HUES48 (cell line): ENCODE results near the gene EPS8L2.

Source experiments
- H3K27ac ChIP-seq: one replicate; pipeline ENCODE4 v1.7.0; 2013; ENCODE audit warnings: low read depth, low read length, inconsistent platforms
- H3K27me3 ChIP-seq: 2 replicates; pipeline ENCODE4 v1.6.1; 2013; ENCODE audit warnings: mild to moderate bottlenecking, low read length; ENCODE audit not compliant: control insufficient read depth, insufficient read depth
- H3K36me3 ChIP-seq: 2 replicates; pipeline ENCODE4 v1.6.1; 2013; ENCODE audit warnings: low read length; ENCODE audit not compliant: control insufficient read depth, insufficient read depth
- H3K4me1 ChIP-seq: 2 replicates; pipeline ENCODE4 v1.6.1; 2013; ENCODE audit warnings: mild to moderate bottlenecking, low read length; ENCODE audit not compliant: control insufficient read depth, insufficient read depth
- H3K4me3 ChIP-seq: 2 replicates; pipeline ENCODE4 v1.5.1; 2013; ENCODE audit warnings: mild to moderate bottlenecking, low read depth, low read length
- H3K9ac ChIP-seq: 2 replicates; pipeline ENCODE4 v1.6.1; 2013; ENCODE audit warnings: mild to moderate bottlenecking, low read depth, low read length, moderate library complexity
- H3K9me3 ChIP-seq: 2 replicates; pipeline ENCODE4 v1.6.1; 2013; ENCODE audit warnings: low read length; ENCODE audit not compliant: control insufficient read depth, insufficient read depth

The EPS8L2 gene

DNA sequence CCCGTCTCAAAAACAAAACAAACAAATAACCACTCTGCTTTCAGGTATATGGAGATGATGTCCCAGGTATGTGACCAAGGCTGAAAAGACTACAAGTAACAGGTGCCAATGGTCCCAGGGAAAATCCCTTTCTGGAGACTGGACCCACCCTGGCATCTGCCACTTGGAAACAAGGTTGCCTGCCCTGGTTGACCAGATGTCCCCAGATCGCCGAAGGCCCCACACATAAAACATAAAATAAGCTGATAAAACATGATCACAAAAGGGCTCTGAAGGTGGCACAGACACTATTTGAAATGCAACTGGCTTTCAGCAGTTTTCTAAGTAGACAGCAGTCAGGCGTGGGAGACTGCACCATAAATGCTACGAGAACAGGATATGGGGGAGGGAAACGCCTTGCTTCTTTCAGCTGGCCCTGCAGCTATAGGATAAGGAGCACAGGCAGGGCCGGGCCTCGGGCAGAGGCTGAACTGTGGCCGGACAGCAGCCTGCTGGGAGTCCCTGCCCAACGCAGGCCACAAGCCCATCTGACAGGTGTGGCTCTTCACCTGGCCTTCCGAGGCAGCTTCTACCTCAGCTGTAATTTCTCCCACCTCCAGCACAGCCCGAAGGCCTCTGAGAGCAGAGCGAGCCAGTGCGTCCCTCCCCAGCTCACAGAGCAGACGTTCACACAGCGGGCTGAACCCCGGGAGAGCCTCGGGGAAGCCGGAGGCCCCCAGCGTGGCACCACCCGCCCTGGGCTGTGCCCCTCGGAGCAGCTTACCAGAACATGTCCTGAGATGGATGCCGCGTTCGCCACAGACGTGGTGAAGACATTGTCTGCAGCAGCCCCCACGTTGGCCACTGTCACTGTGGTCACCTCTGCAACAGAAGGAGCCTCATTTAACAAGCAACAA, 15.0 kb upstream of the EPS8L2 start:
- no peaks in the 10 kb centered on the region for H3K9me3 ChIP-seq
- no peaks in the 10 kb centered on the region for H3K27me3 ChIP-seq
- H3K4me1 ChIP-seq = peaks cover 10% of the 10 kb centered on the region
- no peak overlapping the region for H3K4me3 ChIP-seq
- peaks cover 40% of the 10 kb centered on the region for H3K36me3 ChIP-seq
- H3K9ac ChIP-seq = no peak overlapping the region
- H3K27ac ChIP-seq = no peak overlapping the region

DNA sequence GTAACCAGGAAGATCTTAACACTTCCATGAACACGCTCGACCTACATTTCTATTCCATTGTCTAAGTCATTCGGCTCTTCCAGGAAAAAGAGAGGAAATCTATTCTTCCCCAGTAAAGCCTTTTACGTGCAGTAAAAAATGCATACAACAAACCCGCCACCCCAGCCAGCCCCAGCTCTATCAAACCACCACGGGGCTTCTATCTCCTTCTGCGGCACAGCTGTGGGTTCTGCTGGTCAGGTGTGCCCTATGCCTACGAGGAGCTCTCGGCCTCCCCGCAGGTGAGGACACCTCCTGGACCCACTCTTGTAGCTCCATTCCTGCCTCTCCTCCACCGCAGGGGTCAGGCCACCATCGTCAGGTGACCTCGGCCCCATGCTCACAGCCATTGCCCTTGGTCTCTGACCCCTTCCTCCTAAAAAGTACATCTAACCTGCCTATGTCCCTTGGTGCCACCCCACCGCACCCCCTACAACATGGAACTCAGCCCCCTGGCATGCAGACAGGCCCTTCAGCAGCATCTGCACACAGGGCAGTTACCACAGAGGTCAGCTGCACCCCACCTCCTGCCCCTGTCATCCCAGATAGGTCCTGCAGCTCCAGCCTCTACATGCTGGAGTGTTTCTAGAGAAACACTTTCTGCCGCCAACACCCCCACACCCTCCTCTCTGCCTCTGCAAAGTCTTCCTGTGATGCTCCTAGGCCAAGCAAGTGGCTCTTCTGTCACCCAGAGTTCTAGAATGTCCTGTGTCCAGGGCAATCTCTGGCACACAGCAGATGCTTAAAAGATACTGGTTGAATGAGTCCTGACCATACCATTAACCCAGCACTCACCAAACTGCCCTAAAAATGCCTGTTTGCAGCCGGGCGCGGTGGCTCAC, 14.1 kb upstream of the EPS8L2 start:
- Histone ChIP-seq H3K27me3 (no peaks in the 10 kb centered on the region), H3K9me3 (no peaks in the 10 kb centered on the region), H3K4me3 (no peak overlapping the region), H3K4me1 (peaks cover 10% of the 10 kb centered on the region), H3K27ac (no peak overlapping the region), H3K9ac (no peak overlapping the region), H3K36me3 (peaks cover 31% of the 10 kb centered on the region)

GRCh38 chr11:692824-693414, 13.1 kb upstream of the EPS8L2 start:
- no peaks in the 10 kb centered on the region for H3K9me3 ChIP-seq
- H3K27ac ChIP-seq = no peak overlapping the region
- H3K36me3 ChIP-seq = peaks cover 22% of the 10 kb centered on the region
- H3K4me3 ChIP-seq = no peak overlapping the region
- H3K27me3 ChIP-seq = no peaks in the 10 kb centered on the region
- H3K9ac ChIP-seq = no peak overlapping the region
- peaks cover 18% of the 10 kb centered on the region for H3K4me1 ChIP-seq

GRCh38 chr11:693415-693831, 12.6 kb upstream of the EPS8L2 start:
- Histone ChIP-seq H3K9ac (no peak overlapping the region), H3K36me3 (peaks cover 17% of the 10 kb centered on the region), H3K4me3 (no peak overlapping the region), H3K27me3 (no peaks in the 10 kb centered on the region), H3K4me1 (peaks cover 23% of the 10 kb centered on the region), H3K27ac (no peak overlapping the region), H3K9me3 (no peaks in the 10 kb centered on the region)

- Histone ChIP-seq H3K4me1 (peaks cover 25% of the 10 kb centered on the region), H3K4me3 (no peak overlapping the region), H3K27me3 (no peaks in the 10 kb centered on the region), H3K36me3 (peaks cover 14% of the 10 kb centered on the region), H3K9ac (no peak overlapping the region), H3K9me3 (no peaks in the 10 kb centered on the region), H3K27ac (no peak overlapping the region)
Observed at GRCh38 chr11:693887-694562, 12.0 kb upstream of the EPS8L2 start.

- no peaks in the 10 kb centered on the region for H3K27me3 ChIP-seq
- H3K9me3 ChIP-seq = no peaks in the 10 kb centered on the region
- peaks cover 25% of the 10 kb centered on the region for H3K4me1 ChIP-seq
- peak within 1 kb of the TSS; percentile 86 for H3K4me3 ChIP-seq
- H3K9ac ChIP-seq = peak within 1 kb of the TSS; percentile 99
- peaks cover 10% of the 10 kb centered on the region for H3K36me3 ChIP-seq
- H3K27ac ChIP-seq = peak within 1 kb of the TSS; percentile 100
Observed at GRCh38 chr11:694563-695287, 11.3 kb upstream of the EPS8L2 start, which contains the start of gene DEAF1. DEAF1 (minus strand) TSS chr11:695222; CDS start chr11:695047, 175 bp downstream.

DNA sequence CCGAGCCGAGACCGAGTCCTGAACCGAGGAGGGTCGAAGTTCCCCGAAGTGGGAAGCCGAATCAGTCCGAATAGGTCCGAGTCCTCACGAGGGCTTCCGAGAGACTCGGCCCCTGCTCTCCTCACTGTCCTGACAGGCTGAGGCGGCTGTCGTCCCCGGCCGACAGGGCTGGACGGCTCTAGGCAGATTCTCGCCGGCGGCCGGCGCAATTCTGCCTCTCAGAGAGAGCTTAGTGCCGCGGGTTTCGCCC, 10.8 kb upstream of the EPS8L2 start:
- Histone ChIP-seq H3K36me3 (peaks cover 12% of the 10 kb centered on the region), H3K9me3 (no peaks in the 10 kb centered on the region), H3K4me1 (peaks cover 25% of the 10 kb centered on the region), H3K27me3 (no peaks in the 10 kb centered on the region), H3K4me3 (peak overlapping the region; percentile 86), H3K9ac (peak overlapping the region; percentile 99), H3K27ac (peak overlapping the region; percentile 100)

GRCh38 chr11:695538-696248, 10.3 kb upstream of the EPS8L2 start, which contains the start of gene TMEM80:
TMEM80 (plus strand) TSS chr11:695816; CDS start chr11:695828, 12 bp downstream.
- peak within 1 kb of the TSS; percentile 99 for H3K9ac ChIP-seq
- H3K4me1 ChIP-seq = peaks cover 25% of the 10 kb centered on the region
- no peaks in the 10 kb centered on the region for H3K27me3 ChIP-seq
- H3K4me3 ChIP-seq = peak within 1 kb of the TSS; percentile 86
- peaks cover 12% of the 10 kb centered on the region for H3K36me3 ChIP-seq
- no peaks in the 10 kb centered on the region for H3K9me3 ChIP-seq
- H3K27ac ChIP-seq = peak within 1 kb of the TSS; percentile 100

- Histone ChIP-seq H3K27me3 (no peaks in the 10 kb centered on the region), H3K9ac (no peak overlapping the region), H3K36me3 (peaks cover 12% of the 10 kb centered on the region), H3K4me3 (no peak overlapping the region), H3K9me3 (no peaks in the 10 kb centered on the region), H3K4me1 (peaks cover 25% of the 10 kb centered on the region), H3K27ac (peak overlapping the region; percentile 88)
Observed at GRCh38 chr11:696955-697491, 9.0 kb upstream of the EPS8L2 start.
